HFF-Myc (cell line): ENCODE data around the gene TBC1D14.

Experiments
- DNase-seq: peaks from one replicate; pipeline ENCODE4 v3.0.0-alpha.2; 2011; ENCODE audit warnings: low read depth; ENCODE audit errors: extremely low read depth
- H3K4me3 ChIP-seq: replicated peaks from 2 replicates; pipeline ENCODE4 v1.5.1; 2011; ENCODE audit warnings: low read depth, mild to moderate bottlenecking, control low read depth, low read length
- CTCF ChIP-seq: IDR thresholded peaks from 2 replicates; pipeline ENCODE4 v1.5.1; 2012; ENCODE audit warnings: mild to moderate bottlenecking, low read depth, low read length, control low read depth; ENCODE audit errors: missing control alignments

The TBC1D14 gene

GRCh38 chr4:6957148-6957520 lies 47.5 kb downstream of the TBC1D14 start:
- no peak for DNase-seq
- H3K4me3 ChIP-seq, result no peak overlapping the region
- TF ChIP-seq CTCF, result no peak

- DNase-seq, result no peak
- no peak overlapping the region for H3K4me3 ChIP-seq
- TF ChIP-seq CTCF, result no peak
Observed at GRCh38 chr4:6957994-6958393, 48.4 kb downstream of the TBC1D14 start.

- no peak for TF ChIP-seq CTCF
- DNase-seq, result no peak
- H3K4me3 ChIP-seq, result no peak overlapping the region
Observed at GRCh38 chr4:6959261-6959660, 49.6 kb downstream of the TBC1D14 start.

GRCh38 chr4:6960154-6960553 lies 50.5 kb downstream of the TBC1D14 start:
- no peak for TF ChIP-seq CTCF
- no peak overlapping the region for H3K4me3 ChIP-seq
- DNase-seq, result no peak

GRCh38 chr4:6960628-6961412 lies 51.2 kb downstream of the TBC1D14 start:
- no peak for TF ChIP-seq CTCF
- H3K4me3 ChIP-seq, result no peak overlapping the region
- no peak for DNase-seq

GRCh38 chr4:6961496-6962210 lies 52.0 kb downstream of the TBC1D14 start:
- TF ChIP-seq CTCF, result no peak
- H3K4me3 ChIP-seq, result no peak overlapping the region
- no peak for DNase-seq
